Activated CD4-positive, alpha-beta T cell treated with anti-CD3 and anti-CD28 coated beads, Interleukin-2, Interleukin-6, amounts not matched to agents 100 ng/mL and 50 ng/mL, durations not matched to agents 16 hours and 8 hours (primary cell): ENCODE results near the gene OR4D2.
A peak's percentile ranks its signal among the peaks of the same experiment; 100 is the strongest.

Experiments used
- DNase-seq: peaks from one replicate; pipeline ENCODE4 v3.0.0-alpha.2; 2020

Gene OR4D2

DNA sequence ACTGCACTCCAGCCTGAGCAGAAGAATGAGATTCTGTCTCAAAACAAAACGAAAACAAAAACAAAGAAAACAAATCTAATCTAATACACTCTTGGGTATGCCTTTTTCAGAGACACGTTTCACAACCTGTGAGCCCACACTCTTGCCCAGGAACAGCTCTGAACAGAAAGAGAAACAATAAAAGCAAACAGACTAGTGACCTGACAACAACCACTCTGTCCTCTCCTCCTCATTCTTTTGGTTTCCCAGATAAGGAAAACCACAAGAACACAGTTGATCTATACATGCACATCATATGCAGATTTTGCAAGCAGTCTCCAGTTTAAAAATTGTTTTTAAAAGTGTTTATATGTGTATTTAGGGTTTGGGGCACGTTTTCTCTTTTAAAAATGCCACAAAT, 51.0 kb downstream of the OR4D2 start:
- no peak for DNase-seq

DNA sequence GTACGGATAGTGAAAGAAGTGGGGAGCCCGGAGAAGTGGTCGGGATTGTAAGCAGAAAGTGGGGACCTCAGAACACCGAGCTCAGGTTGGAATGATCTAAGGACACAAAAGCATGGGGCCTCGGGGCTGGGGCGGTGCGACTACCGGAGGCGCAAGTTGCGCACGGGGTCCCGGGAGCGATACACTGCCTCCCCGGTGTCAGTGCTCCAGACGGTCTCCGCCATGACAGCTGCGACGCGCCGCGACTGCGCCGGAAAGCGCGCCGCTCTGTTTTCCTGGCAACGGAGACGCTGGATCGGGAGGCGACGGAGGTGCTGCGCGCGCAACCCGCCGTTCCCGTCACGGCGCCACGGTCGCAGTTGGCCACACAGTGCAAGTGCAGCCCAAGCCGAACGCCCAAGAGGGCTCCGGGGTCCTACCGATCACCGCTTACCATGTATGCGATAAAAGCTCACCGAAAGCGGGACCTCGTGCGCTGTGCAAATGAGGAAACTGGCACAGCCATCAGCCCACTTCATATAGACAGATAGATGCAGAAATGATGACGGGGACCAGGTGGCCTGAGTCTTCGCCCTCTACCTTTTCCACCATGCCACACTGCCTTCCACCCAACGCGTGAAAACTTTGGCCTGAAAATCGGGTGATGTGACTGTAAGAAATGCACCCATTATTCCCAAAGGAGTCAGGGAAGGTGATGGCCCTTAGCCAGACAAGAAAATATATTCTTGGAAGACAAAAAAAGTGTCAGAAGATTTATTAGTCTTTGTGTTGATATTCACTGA, 52.4 kb downstream of the OR4D2 start, which contains the start of gene MKS1:
Gene MKS1 (minus strand): TSS at position 249 of the 782 bp plus-strand sequence. CDS start 25 bp downstream, at position 224.
- peak; percentile 97 for DNase-seq

- no peak for DNase-seq
Measured at GRCh38 chr17:58219789-58220183, 53.0 kb downstream of the OR4D2 start.
